Upper lobe of right lung (tissue), 1 donor: ENCODE measurements around the gene ONECUT2. TPM values are rescaled to one million over a fixed set of nuclear protein-coding genes. Genes with fewer than 3 reads are reported as not detected.

Experiments used
- ATAC-seq: fragments of 200-7000 bp; cut with Tn5 transposase; one replicate; pipeline ENCODE4 v1.9.1; 2020; ENCODE audit warnings: mild to moderate bottlenecking, moderate library complexity
- DNase-seq: peaks from one replicate; pipeline ENCODE4 v3.0.0-alpha.2; 2020
- H3K27ac ChIP-seq: fragments of 200-600 bp; one replicate; pipeline ENCODE4 v1.8.0; 2022
- H3K27me3 ChIP-seq: fragments of 200-600 bp; one replicate; pipeline ENCODE4 v1.8.0; 2022; ENCODE audit warnings: mild to moderate bottlenecking
- H3K36me3 ChIP-seq: fragments of 200-600 bp; one replicate; pipeline ENCODE4 v1.8.0; 2022
- H3K4me1 ChIP-seq: fragments of 200-600 bp; one replicate; pipeline ENCODE4 v1.8.0; 2022
- H3K4me3 ChIP-seq: fragments of 200-600 bp; one replicate; pipeline ENCODE4 v1.8.0; 2022; ENCODE audit warnings: mild to moderate bottlenecking
- H3K9me3 ChIP-seq: fragments of 200-600 bp; one replicate; pipeline ENCODE4 v1.8.0; 2022
- CTCF ChIP-seq: fragments of 200-600 bp; IDR thresholded peaks from one replicate; pipeline ENCODE4 v1.8.0; 2022; ENCODE audit warnings: antibody characterized with exemption
- intact Hi-C: fragments of 100-400 bp; cut with DNase I; formaldehyde crosslinking; loops from one replicate; pipeline ENCODE4 v1.11.0; 2022
- total RNA-seq: library from RNA; stranded (reverse); fragmentation: NEBNext Ultra II Directional; extraction: Animal tissue kit (Norgen Biotek cat#: 25700); gene quantifications from one replicate; pipeline ENCODE4 v1.2.1, GENCODE V29; 2021
- donor health status: DM: no; HTN: yes; CAD: no; lungs with severe emphysema.

The ONECUT2 gene
- total RNA-seq, 1 donor from 2014 or later, result 0.03 TPM

- Histone ChIP-seq H3K36me3 (no peaks in the 10 kb centered on the region), H3K27ac (no peak overlapping the region), H3K9me3 (no peaks in the 10 kb centered on the region), H3K4me3 (no peak overlapping the region), H3K4me1 (no peaks in the 10 kb centered on the region), H3K27me3 (peaks cover 7% of the 10 kb centered on the region)
- ATAC-seq (no peak), DNase-seq (no peak)
- no peak for TF ChIP-seq CTCF
- intact Hi-C loops, result no loop called here
These were observed 92.5 kb downstream of the ONECUT2 start for GRCh38 chr18:57527556-57528229.

GRCh38 chr18:57529151-57529550 lies 94.0 kb downstream of the ONECUT2 start:
- H3K36me3 ChIP-seq, result no peaks in the 10 kb centered on the region
- ATAC-seq, result no peak
- no peak for TF ChIP-seq CTCF
- H3K4me1 ChIP-seq, result no peaks in the 10 kb centered on the region
- H3K4me3 ChIP-seq, result no peak overlapping the region
- no peaks in the 10 kb centered on the region for H3K9me3 ChIP-seq
- H3K27me3 ChIP-seq, result peaks cover 7% of the 10 kb centered on the region
- no peak overlapping the region for H3K27ac ChIP-seq
- DNase-seq, result no peak
- intact Hi-C loops, result no loop called here

- no peak overlapping the region for H3K27ac ChIP-seq
- intact Hi-C loops, result no loop called here
- no peak for ATAC-seq
- DNase-seq, result no peak
- no peak for TF ChIP-seq CTCF
- no peak overlapping the region for H3K4me3 ChIP-seq
- no peaks in the 10 kb centered on the region for H3K9me3 ChIP-seq
- H3K4me1 ChIP-seq, result no peaks in the 10 kb centered on the region
- peaks cover under 1% of the 10 kb centered on the region for H3K27me3 ChIP-seq
- H3K36me3 ChIP-seq, result no peaks in the 10 kb centered on the region
These were observed 98.1 kb downstream of the ONECUT2 start for GRCh38 chr18:57533006-57533867.

GRCh38 chr18:57533868-57534510 lies 98.8 kb downstream of the ONECUT2 start:
- Histone ChIP-seq H3K9me3 (no peaks in the 10 kb centered on the region), H3K36me3 (no peaks in the 10 kb centered on the region), H3K4me3 (no peak overlapping the region), H3K27me3 (no peaks in the 10 kb centered on the region), H3K27ac (no peak overlapping the region), H3K4me1 (no peaks in the 10 kb centered on the region)
- ATAC-seq (no peak), DNase-seq (no peak)
- TF ChIP-seq CTCF, result no peak
- intact Hi-C loops, result no loop called here

GRCh38 chr18:57534511-57534909 lies 99.3 kb downstream of the ONECUT2 start:
- H3K4me3 ChIP-seq, result no peak overlapping the region
- no peaks in the 10 kb centered on the region for H3K9me3 ChIP-seq
- no peak overlapping the region for H3K27ac ChIP-seq
- no peak for DNase-seq
- TF ChIP-seq CTCF, result no peak
- H3K27me3 ChIP-seq, result no peaks in the 10 kb centered on the region
- ATAC-seq, result no peak
- H3K36me3 ChIP-seq, result no peaks in the 10 kb centered on the region
- intact Hi-C loops, result no loop called here
- H3K4me1 ChIP-seq, result no peaks in the 10 kb centered on the region
